ENCODE data around the gene WDR46.

- TF ChIP-seq MYC (IDR thresholded peaks at IDR 0.05; ENCODE audit: low read depth, low read length) (no peak), POLR2A (IDR thresholded peaks at IDR 0.05; ENCODE audit: extremely low read depth, insufficient read length) (no peak)
Observed at GRCh38 chr6:33320315-33321181, 31.5 kb upstream of the WDR46 start.

Data from NB4 (cell line).